ENCODE results near the gene KCNT1.
A peak's percentile ranks its signal among the peaks of the same experiment; 100 is the strongest.

The KCNT1 gene

GRCh38 chr9:135701959-135702721, at the start of gene KCNT1:
KCNT1 (plus strand) TSS chr9:135702185; CDS start chr9:135702259, 74 bp downstream.
- DNase-seq (ENCODE audit: low spot score): peak; percentile 96
- TF ChIP-seq, protein P1, sequence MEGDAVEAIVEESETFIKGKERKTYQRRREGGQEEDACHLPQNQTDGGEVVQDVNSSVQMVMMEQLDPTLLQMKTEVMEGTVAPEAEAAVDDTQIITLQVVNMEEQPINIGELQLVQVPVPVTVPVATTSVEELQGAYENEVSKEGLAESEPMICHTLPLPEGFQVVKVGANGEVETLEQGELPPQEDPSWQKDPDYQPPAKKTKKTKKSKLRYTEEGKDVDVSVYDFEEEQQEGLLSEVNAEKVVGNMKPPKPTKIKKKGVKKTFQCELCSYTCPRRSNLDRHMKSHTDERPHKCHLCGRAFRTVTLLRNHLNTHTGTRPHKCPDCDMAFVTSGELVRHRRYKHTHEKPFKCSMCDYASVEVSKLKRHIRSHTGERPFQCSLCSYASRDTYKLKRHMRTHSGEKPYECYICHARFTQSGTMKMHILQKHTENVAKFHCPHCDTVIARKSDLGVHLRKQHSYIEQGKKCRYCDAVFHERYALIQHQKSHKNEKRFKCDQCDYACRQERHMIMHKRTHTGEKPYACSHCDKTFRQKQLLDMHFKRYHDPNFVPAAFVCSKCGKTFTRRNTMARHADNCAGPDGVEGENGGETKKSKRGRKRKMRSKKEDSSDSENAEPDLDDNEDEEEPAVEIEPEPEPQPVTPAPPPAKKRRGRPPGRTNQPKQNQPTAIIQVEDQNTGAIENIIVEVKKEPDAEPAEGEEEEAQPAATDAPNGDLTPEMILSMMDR (IDR thresholded peaks at IDR 0.05; ENCODE audit: extremely low read depth, insufficient read depth, missing control alignments): peak; percentile 90
- in situ Hi-C loops (cut with MboI; ENCODE audit: low pct_unique_long_range_greater_than_20kb, low sequenced_read_pairs, unreplicated experiment): no loop called here

DNA sequence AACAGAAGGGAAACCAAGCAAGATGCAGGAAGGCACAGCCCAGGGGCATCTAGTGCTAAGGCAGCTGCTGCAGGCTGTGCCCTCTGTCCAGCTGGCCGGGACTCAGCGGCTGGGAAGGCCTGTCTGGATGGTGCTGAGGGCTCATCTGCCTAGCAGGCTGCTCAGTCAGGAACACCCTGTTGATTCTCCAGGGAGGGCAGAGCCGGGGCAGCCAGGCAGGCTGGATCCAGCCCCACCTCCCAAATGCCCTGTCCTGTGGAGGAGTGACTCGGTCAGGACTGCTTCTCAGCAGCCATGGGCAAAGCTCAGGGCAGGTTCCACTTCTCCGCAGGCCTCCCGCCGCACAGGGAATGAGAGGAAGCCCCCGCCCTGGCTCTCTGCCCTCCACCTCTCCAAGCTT, 46.7 kb upstream of the KCNT1 start:
- DNase-seq (ENCODE audit: low spot score): no peak
- TF ChIP-seq, protein P1 (IDR thresholded peaks at IDR 0.05; ENCODE audit: extremely low read depth, insufficient read depth, missing control alignments): no peak
- in situ Hi-C loops (cut with MboI; ENCODE audit: low pct_unique_long_range_greater_than_20kb, low sequenced_read_pairs, unreplicated experiment): no loop called here

- in situ Hi-C loops (cut with MboI; ENCODE audit: low pct_unique_long_range_greater_than_20kb, low sequenced_read_pairs, unreplicated experiment): no loop called here
- no peak for DNase-seq (ENCODE audit: low spot score)
- TF ChIP-seq, protein P1 (IDR thresholded peaks at IDR 0.05; ENCODE audit: extremely low read depth, insufficient read depth, missing control alignments): no peak
These were observed 44.6 kb upstream of the KCNT1 start for GRCh38 chr9:135657416-135657815.

DNA sequence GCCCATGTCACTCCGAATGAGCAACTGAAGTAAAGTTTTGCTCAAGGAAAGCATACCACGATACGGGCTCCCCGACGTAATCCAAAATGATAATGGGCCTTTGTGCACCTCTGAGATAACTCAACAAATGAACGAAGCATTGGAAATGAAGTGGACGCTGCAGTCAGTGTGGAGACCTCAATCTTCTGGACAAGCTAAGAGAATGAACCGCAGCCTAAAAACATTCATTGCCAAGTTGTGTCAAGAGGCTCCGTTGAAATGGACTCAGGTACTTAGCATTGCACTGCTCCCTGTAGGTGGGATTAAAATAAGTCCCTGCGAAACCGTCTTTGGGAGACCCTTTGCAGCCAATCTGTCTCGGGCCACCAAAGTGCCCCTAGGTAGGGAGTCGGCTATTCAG, 42.7 kb upstream of the KCNT1 start:
- in situ Hi-C loops (cut with MboI; ENCODE audit: low pct_unique_long_range_greater_than_20kb, low sequenced_read_pairs, unreplicated experiment): no loop called here
- no peak for DNase-seq (ENCODE audit: low spot score)
- TF ChIP-seq, protein P1 (IDR thresholded peaks at IDR 0.05; ENCODE audit: extremely low read depth, insufficient read depth, missing control alignments): no peak

GRCh38 chr9:135660407-135660806, 41.6 kb upstream of the KCNT1 start:
- DNase-seq (ENCODE audit: low spot score): no peak
- in situ Hi-C loops (cut with MboI; ENCODE audit: low pct_unique_long_range_greater_than_20kb, low sequenced_read_pairs, unreplicated experiment): no loop called here
- TF ChIP-seq, protein P1 (IDR thresholded peaks at IDR 0.05; ENCODE audit: extremely low read depth, insufficient read depth, missing control alignments): no peak

GRCh38 chr9:135661816-135662560, 40.0 kb upstream of the KCNT1 start:
- no peak for DNase-seq (ENCODE audit: low spot score)
- TF ChIP-seq, protein P1 (IDR thresholded peaks at IDR 0.05; ENCODE audit: extremely low read depth, insufficient read depth, missing control alignments): no peak
- in situ Hi-C loops (cut with MboI; ENCODE audit: low pct_unique_long_range_greater_than_20kb, low sequenced_read_pairs, unreplicated experiment): no loop called here

All from GM13977 (cell line).